Neural progenitor cell (in vitro differentiated cells): ENCODE measurements around the gene CORT. TPM values are rescaled to one million over a fixed set of nuclear protein-coding genes. Genes with fewer than 3 reads are reported as not detected.
A peak's percentile ranks its signal among the peaks of the same experiment; 100 is the strongest.

Experiments used
- DNase-seq: peaks from one replicate; pipeline ENCODE4 v3.0.0-alpha.2; 2016; ENCODE audit warnings: low spot score
- H2AFZ ChIP-seq: fragments of 200-600 bp; sonication (generic); replicated peaks from 2 replicates; pipeline ENCODE4 v1.6.1; 2016; ENCODE audit warnings: antibody characterized with exemption
- H3F3A ChIP-seq: fragments of 200-600 bp; sonication (generic); 2 replicates; pipeline ENCODE4 v1.6.1; 2016; ENCODE audit warnings: antibody characterized with exemption, low read depth
- H3K27ac ChIP-seq: fragments of 200-600 bp; sonication (generic); 2 replicates; pipeline ENCODE4 v1.5.1; 2016; ENCODE audit warnings: mild to moderate bottlenecking
- H3K27me3 ChIP-seq: fragments of 200-600 bp; sonication (generic); 2 replicates; pipeline ENCODE4 v1.6.1; 2016; ENCODE audit warnings: mild to moderate bottlenecking, moderate library complexity
- H3K36me3 ChIP-seq: fragments of 200-600 bp; sonication (generic); 2 replicates; pipeline ENCODE4 v1.5.1; 2016
- H3K4me1 ChIP-seq: fragments of 200-600 bp; sonication (generic); 2 replicates; pipeline ENCODE4 v1.6.1; 2016; ENCODE audit warnings: mixed run types
- H3K4me2 ChIP-seq: fragments of 200-600 bp; sonication (generic); 2 replicates; pipeline ENCODE4 v1.6.1; 2016
- H3K4me3 ChIP-seq: fragments of 200-600 bp; sonication (generic); 2 replicates; pipeline ENCODE4 v1.5.1; 2016
- H3K79me2 ChIP-seq: fragments of 200-600 bp; sonication (generic); 2 replicates; pipeline ENCODE4 v1.6.1; 2016; ENCODE audit warnings: low read depth
- H3K9ac ChIP-seq: fragments of 200-600 bp; sonication (generic); 2 replicates; pipeline ENCODE4 v1.6.1; 2016
- H3K9me3 ChIP-seq: fragments of 200-600 bp; sonication (generic); 2 replicates; pipeline ENCODE4 v1.5.1; 2016; ENCODE audit warnings: low read depth
- H4K20me1 ChIP-seq: fragments of 200-600 bp; sonication (generic); 2 replicates; pipeline ENCODE4 v1.6.1; 2016; ENCODE audit warnings: low read depth
- H3K27ac Mint-ChIP-seq: 3 replicates; pipeline ENCODE4 v1.8.0; 2021; ENCODE audit warnings: mixed read lengths
- H3K27me3 Mint-ChIP-seq: 2 replicates; pipeline ENCODE4 v1.8.0; 2022; ENCODE audit warnings: low read depth, mild to moderate bottlenecking, inconsistent platforms, moderate library complexity, mixed read lengths; ENCODE audit not compliant: insufficient read depth
- H3K36me3 Mint-ChIP-seq: 3 replicates; pipeline ENCODE4 v1.8.0; 2021; ENCODE audit warnings: mixed read lengths
- H3K4me1 Mint-ChIP-seq: 3 replicates; pipeline ENCODE4 v1.8.0; 2021; ENCODE audit warnings: mixed read lengths
- H3K4me3 Mint-ChIP-seq: 3 replicates; pipeline ENCODE4 v1.8.0; 2021; ENCODE audit warnings: mild to moderate bottlenecking, moderate library complexity, mixed read lengths
- H3K9me3 Mint-ChIP-seq: 3 replicates; pipeline ENCODE4 v1.8.0; 2020; ENCODE audit warnings: mixed read lengths
- CTCF ChIP-seq: fragments of 200-600 bp; sonication (generic); IDR thresholded peaks from 2 replicates; pipeline ENCODE4 v1.5.1; 2017; ENCODE audit warnings: antibody characterized with exemption, mild to moderate bottlenecking
- EZH2 ChIP-seq: fragments of 200-600 bp; sonication (generic); IDR thresholded peaks from 2 replicates; pipeline ENCODE4 v1.6.1; 2017; ENCODE audit warnings: antibody characterized with exemption, mild to moderate bottlenecking, moderate library complexity
- EZH2phosphoT487 ChIP-seq: fragments of 200-600 bp; sonication (generic); IDR thresholded peaks from 2 replicates; pipeline ENCODE4 v1.6.1; 2017; ENCODE audit warnings: antibody characterized with exemption
- total RNA-seq: library from RNA; depleted of rRNA; stranded (reverse); fragments of >200 nt; gene quantifications from 2 replicates; pipeline ENCODE4 v1.2.3, GENCODE V29; 2015; ENCODE audit warnings: low replicate concordance

CORT gene
- total RNA-seq, 1 donor from 2014 or later = not detected

- no peak overlapping the region for H3K4me3 ChIP-seq
- H3K9me3 ChIP-seq = no peaks in the 10 kb centered on the region
- H3K4me1 ChIP-seq = no peaks in the 10 kb centered on the region
- DNase-seq = no peak
- Mint-ChIP-seq H3K27me3 (no peaks in the 10 kb centered on the region), H3K36me3 (peaks cover 4% of the 10 kb centered on the region), H3K9me3 (no peaks in the 10 kb centered on the region), H3K4me1 (peaks cover 6% of the 10 kb centered on the region), H3K4me3 (no peak overlapping the region), H3K27ac (no peak overlapping the region)
- no peak overlapping the region for H3K9ac ChIP-seq
- H3K27ac ChIP-seq = no peak overlapping the region
- H4K20me1 ChIP-seq = no peaks in the 10 kb centered on the region
- no peaks in the 10 kb centered on the region for H3F3A ChIP-seq
- H3K4me2 ChIP-seq = no peak overlapping the region
- no peaks in the 10 kb centered on the region for H3K79me2 ChIP-seq
- TF ChIP-seq EZH2phosphoT487 (no peak), CTCF (no peak), EZH2 (no peak)
- no peaks in the 10 kb centered on the region for H3K27me3 ChIP-seq
- no peaks in the 10 kb centered on the region for H3K36me3 ChIP-seq
- no peak overlapping the region for H2AFZ ChIP-seq
These were observed 9.0 kb upstream of the CORT start for GRCh38 chr1:10440794-10441193.

GRCh38 chr1:10444248-10444647, 5.6 kb upstream of the CORT start:
- Histone ChIP-seq H3K4me2 (no peak overlapping the region), H3K9me3 (no peaks in the 10 kb centered on the region), H3K4me1 (no peaks in the 10 kb centered on the region), H2AFZ (no peak overlapping the region), H3K27ac (no peak overlapping the region), H3K27me3 (no peaks in the 10 kb centered on the region), H3F3A (no peaks in the 10 kb centered on the region), H4K20me1 (no peaks in the 10 kb centered on the region), H3K36me3 (no peaks in the 10 kb centered on the region), H3K9ac (no peak overlapping the region), H3K79me2 (no peaks in the 10 kb centered on the region), H3K4me3 (no peak overlapping the region)
- Mint-ChIP-seq H3K27ac (no peak overlapping the region), H3K27me3 (peaks cover 2% of the 10 kb centered on the region), H3K4me3 (no peak overlapping the region), H3K4me1 (no peaks in the 10 kb centered on the region), H3K9me3 (no peaks in the 10 kb centered on the region), H3K36me3 (peaks cover 6% of the 10 kb centered on the region)
- no peak for DNase-seq
- TF ChIP-seq EZH2 (no peak), EZH2phosphoT487 (no peak), CTCF (no peak)

DNA sequence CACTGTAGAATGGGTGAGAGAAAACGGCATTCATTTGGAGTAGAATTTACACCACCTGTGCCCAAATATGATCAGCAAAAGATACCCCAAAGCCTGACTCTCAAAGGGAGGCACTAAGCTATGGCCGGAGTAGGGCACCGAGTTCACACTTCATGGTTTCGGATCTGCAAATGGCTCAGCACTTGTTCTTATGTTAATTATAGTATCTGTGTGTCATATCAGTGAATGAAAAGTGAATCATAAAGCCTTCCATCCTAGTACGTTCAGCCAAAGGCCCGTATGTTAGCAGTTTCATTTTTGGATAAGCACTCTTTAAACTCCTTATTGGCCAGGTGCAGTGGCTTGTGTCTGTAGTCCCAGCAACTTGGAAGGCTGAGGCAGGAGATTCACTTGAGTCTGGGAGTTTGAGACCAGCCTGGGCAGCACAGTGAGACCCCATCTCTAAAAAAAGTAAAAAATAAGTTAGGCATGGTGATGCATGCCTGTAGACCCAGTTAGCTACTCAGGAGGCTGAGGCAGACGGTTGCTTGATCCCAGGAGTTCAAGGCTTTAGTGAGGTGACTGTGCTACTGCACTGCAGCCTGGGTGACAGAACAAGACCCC, 4.9 kb upstream of the CORT start:
- Histone ChIP-seq H3K4me2 (no peak overlapping the region), H3K27ac (no peak overlapping the region), H3K9ac (no peak overlapping the region), H4K20me1 (no peaks in the 10 kb centered on the region), H3K9me3 (no peaks in the 10 kb centered on the region), H3K27me3 (no peaks in the 10 kb centered on the region), H2AFZ (no peak overlapping the region), H3K4me3 (no peak overlapping the region), H3K4me1 (peaks cover 3% of the 10 kb centered on the region), H3K79me2 (no peaks in the 10 kb centered on the region), H3K36me3 (no peaks in the 10 kb centered on the region), H3F3A (no peaks in the 10 kb centered on the region)
- TF ChIP-seq CTCF (no peak), EZH2phosphoT487 (no peak), EZH2 (no peak)
- H3K36me3 Mint-ChIP-seq = peaks cover 6% of the 10 kb centered on the region
- H3K4me1 Mint-ChIP-seq = peaks cover 6% of the 10 kb centered on the region
- peaks cover 4% of the 10 kb centered on the region for H3K27me3 Mint-ChIP-seq
- no peak overlapping the region for H3K27ac Mint-ChIP-seq
- no peaks in the 10 kb centered on the region for H3K9me3 Mint-ChIP-seq
- no peak for DNase-seq
- H3K4me3 Mint-ChIP-seq = peak overlapping the region; percentile 18
